SK-N-SH (cell line): Measurements from ENCODE around the gene PZP. TPM values are rescaled to one million over a fixed set of nuclear protein-coding genes. Genes with fewer than 3 reads are reported as not detected.

Experiments used
- CTCF ChIA-PET: fragments of 300-600, 350-600 bp; formaldehyde crosslinking; extraction: SDS; loops from one replicate; lab custom pipeline; 2021; lab: Yijun Ruan, JAX
- POLR2A ChIA-PET: fragments of 350-600 bp; sonication (Branson Sonifier 250); formaldehyde crosslinking; extraction: SDS; loops from one replicate; lab custom pipeline; 2020; ENCODE audit warnings: antibody characterized with exemption, inconsistent platforms; lab: Yijun Ruan, JAX
- DNase-seq: peaks from one replicate; pipeline ENCODE4 v3.0.0; 2012
- H2AFZ ChIP-seq: fragments of 200-600 bp; sonication (generic); 2 replicates; pipeline ENCODE4 v1.8.1; 2016; ENCODE audit warnings: antibody characterized with exemption, mild to moderate bottlenecking, low read depth
- H3F3A ChIP-seq: fragments of 200-600 bp; sonication (generic); replicated peaks from 2 replicates; pipeline ENCODE3; 2016; ENCODE audit warnings: antibody characterized with exemption, mild to moderate bottlenecking; ENCODE audit not compliant: insufficient read depth
- H3K27ac ChIP-seq, 2 experiments: fragments of 200-500 bp in 1 of 2; fragments of 200-600 bp in 1 of 2; sonication (Bioruptor generic) in 1 of 2; sonication (generic), shearing (Covaris generic) in 1 of 2; 2 replicates each; pipeline versions ENCODE4 v1.5.1 to v1.6.1; 2014 to 2016; ENCODE audit warnings: low read depth in 2 of 2, inconsistent platforms in 1 of 2, low read length in 1 of 2, mild to moderate bottlenecking in 1 of 2, mixed read lengths in 1 of 2
- H3K27me3 ChIP-seq: fragments of 200-600 bp; sonication (generic), shearing (Covaris generic); 2 replicates; pipeline ENCODE4 v1.6.1; 2016; ENCODE audit warnings: mixed run types; ENCODE audit not compliant: insufficient read depth
- H3K36me3 ChIP-seq, 2 experiments: fragments of 200-500 bp in 1 of 2; fragments of 200-600 bp in 1 of 2; sonication (Bioruptor generic) in 1 of 2; sonication (generic) in 1 of 2; replicated peaks in 1 of 2; 2 replicates each; pipeline versions ENCODE3 to v1.5.1; 2014 to 2016; ENCODE audit warnings: low read length in 1 of 2, mild to moderate bottlenecking in 1 of 2; ENCODE audit not compliant: insufficient read depth in 2 of 2, control insufficient read depth in 1 of 2
- H3K4me1 ChIP-seq, 2 experiments: fragments of 200-500 bp in 1 of 2; fragments of 200-600 bp in 1 of 2; sonication (Bioruptor generic) in 1 of 2; sonication (generic), shearing (Covaris generic) in 1 of 2; 2 replicates each; pipeline versions ENCODE4 v1.5.1 to v1.6.1; 2014 to 2016; ENCODE audit warnings: low read depth in 1 of 2, low read length in 1 of 2, mixed run types in 1 of 2; ENCODE audit not compliant: insufficient read depth in 2 of 2, control insufficient read depth in 1 of 2
- H3K4me2 ChIP-seq: fragments of 200-600 bp; sonication (generic), shearing (Covaris generic); 2 replicates; pipeline ENCODE4 v1.6.1; 2017; ENCODE audit warnings: mixed run types
- H3K4me3 ChIP-seq, 2 experiments: fragments of 200-500 bp in 1 of 2; fragments of 200-600 bp in 1 of 2; sonication (Bioruptor generic) in 1 of 2; sonication (generic), shearing (Covaris generic) in 1 of 2; 2 replicates each; pipeline versions ENCODE4 v1.5.1 to v1.8.1; 2014 to 2016; ENCODE audit warnings: low read depth in 2 of 2, inconsistent platforms in 1 of 2, low read length in 1 of 2, mild to moderate bottlenecking in 1 of 2, mixed read lengths in 1 of 2, moderate library complexity in 1 of 2
- H3K79me2 ChIP-seq: fragments of 200-600 bp; sonication (generic); 2 replicates; pipeline ENCODE4 v1.8.1; 2017; ENCODE audit warnings: mild to moderate bottlenecking; ENCODE audit not compliant: insufficient read depth
- H3K9ac ChIP-seq: fragments of 200-600 bp; sonication (generic); 2 replicates; pipeline ENCODE4 v1.6.1; 2017; ENCODE audit warnings: mixed run types
- H3K9me2 ChIP-seq: fragments of 200-600 bp; sonication (generic); 2 replicates; pipeline ENCODE4 v1.6.1; 2017; ENCODE audit warnings: mixed run types
- H3K9me3 ChIP-seq: fragments of 200-600 bp; sonication (generic); 2 replicates; pipeline ENCODE4 v1.6.1; 2017; ENCODE audit warnings: mixed run types, mild to moderate bottlenecking, moderate library complexity
- H4K20me1 ChIP-seq: fragments of 200-600 bp; sonication (generic); 2 replicates; pipeline ENCODE4 v1.6.1; 2017; ENCODE audit warnings: mild to moderate bottlenecking, mixed run types; ENCODE audit not compliant: insufficient read depth
- ELF1 ChIP-seq: IDR thresholded peaks from 2 replicates; pipeline ENCODE4 v1.4.0; 2012
- GATA2 ChIP-seq: sonication (generic); formaldehyde crosslinking; IDR thresholded peaks from 2 replicates; pipeline ENCODE4 v1.5.0; 2020; ENCODE audit warnings: mild to moderate bottlenecking, missing genetic modification reagents
- JUND ChIP-seq: IDR thresholded peaks from 2 replicates; pipeline ENCODE4 v1.4.0; 2012
- MXI1 ChIP-seq: IDR thresholded peaks from 2 replicates; pipeline ENCODE4 v1.6.1; 2012; ENCODE audit warnings: mild to moderate bottlenecking, low read depth, low read length, improper control_type of control experiment
- NRF1 ChIP-seq: IDR thresholded peaks from 2 replicates; pipeline ENCODE4 v1.6.1; 2012; ENCODE audit warnings: low read depth, mild to moderate bottlenecking, low read length
- POLR2AphosphoS5 ChIP-seq: IDR thresholded peaks from 2 replicates; pipeline ENCODE4 v1.6.1; 2012; ENCODE audit warnings: low read depth, low read length
- RAD21 ChIP-seq: IDR thresholded peaks from 2 replicates; pipeline ENCODE4 v1.6.1; 2012; ENCODE audit warnings: mild to moderate bottlenecking, low read length
- RCOR1 ChIP-seq: fragments of 150-350 bp; IDR thresholded peaks from 2 replicates; pipeline ENCODE4 v1.6.1; 2017; ENCODE audit warnings: antibody characterized with exemption, low read length
- REST ChIP-seq: IDR thresholded peaks from 2 replicates; pipeline ENCODE4 v1.6.1; 2012; ENCODE audit warnings: mild to moderate bottlenecking, low read depth, low read length, moderate library complexity
- RXRA ChIP-seq: IDR thresholded peaks from 2 replicates; pipeline ENCODE4 v1.4.0; 2012; ENCODE audit warnings: low read depth, mild to moderate bottlenecking, borderline replicate concordance
- SIN3A ChIP-seq: IDR thresholded peaks from 2 replicates; pipeline ENCODE4 v1.6.1; 2012; ENCODE audit warnings: low read depth, mild to moderate bottlenecking, low read length, moderate library complexity, borderline replicate concordance
- SMC3 ChIP-seq: IDR thresholded peaks from 2 replicates; pipeline ENCODE4 v1.6.1; 2012; ENCODE audit warnings: low read depth, low read length, improper control_type of control experiment
- TAF1 ChIP-seq: IDR thresholded peaks from 2 replicates; pipeline ENCODE4 v1.6.1; 2012; ENCODE audit warnings: low read depth, mild to moderate bottlenecking, low read length, moderate library complexity, borderline replicate concordance
- TCF12 ChIP-seq: IDR thresholded peaks from 2 replicates; pipeline ENCODE4 v1.4.0; 2012
- USF2 ChIP-seq: fragments of 150-350 bp; IDR thresholded peaks from 2 replicates; pipeline ENCODE4 v1.6.1; 2017; ENCODE audit warnings: antibody characterized with exemption, low read length, low read depth, borderline replicate concordance
- YY1 ChIP-seq: IDR thresholded peaks from 2 replicates; pipeline ENCODE4 v1.4.0; 2012; ENCODE audit warnings: low read depth, mild to moderate bottlenecking
- WGBS: methylation state at CpG from one replicate; pipeline ENCODE4 v1.1.6; 2017; ENCODE audit warnings: low lambda C conversion rate; 5-methylcytosine and 5-hydroxymethylcytosine counted together
- polyA plus RNA-seq, 3 experiments: library from polyadenylated mRNA; depleted of rRNA; stranded (reverse); fragments of >200 nt; gene quantifications; 2 replicates each; pipeline ENCODE4 v1.2.3, GENCODE V29; 2012

The PZP gene
- polyA plus RNA-seq, 1 of the 3 experiments (the other 2 are of a cell fraction): not detected

GRCh38 chr12:9133216-9133916 lies 74.8 kb downstream of the PZP start:
- H3K27ac ChIP-seq: no peak overlapping the region
- CTCF ChIA-PET: no interaction called here
- TF ChIP-seq RAD21: no peak
- TF ChIP-seq TCF12: peak; percentile 27; the same call in 1 of the 2 replicates
- no peak for TF ChIP-seq SMC3

GRCh38 chr12:9132008-9132535 lies 76.1 kb downstream of the PZP start:
- Histone ChIP-seq H3K79me2 (no peaks in the 10 kb centered on the region), H3K9me2 (no peaks in the 10 kb centered on the region), H3K36me3 (no peaks in the 10 kb centered on the region), H3K9me3 (no peaks in the 10 kb centered on the region), H2AFZ (no peak overlapping the region), H3K4me3 (no peak overlapping the region), H3K4me2 (no peak overlapping the region), H3F3A (no peaks in the 10 kb centered on the region), H3K27ac (no peak overlapping the region), H3K9ac (no peak overlapping the region), H3K27me3 (no peaks in the 10 kb centered on the region), H4K20me1 (no peaks in the 10 kb centered on the region), H3K4me1 (no peaks in the 10 kb centered on the region)
- DNase-seq: no peak
- POLR2A ChIA-PET: no interaction called here
- CTCF ChIA-PET: no interaction called here
- 5% methylated on average over 1 of the region's 1 CpG for WGBS
- TF ChIP-seq NRF1 (no peak), JUND (no peak), SMC3 (no peak), SIN3A (no peak), REST (no peak), TAF1 (no peak), USF2 (no peak), ELF1 (no peak), GATA2 (CRISPR knock-in tag) (no peak), RXRA (no peak), MXI1 (no peak), YY1 (no peak), RCOR1 (no peak), POLR2AphosphoS5 (no peak)

More at GRCh38 chr12:9133216-9133916, 74.8 kb downstream of the PZP start:
- DNase-seq: no peak
- no peaks in the 10 kb centered on the region for H3K27me3 ChIP-seq
- WGBS: 8% methylated on average over 1 of the region's 1 CpG
- H3K79me2 ChIP-seq: no peaks in the 10 kb centered on the region
- H3K9ac ChIP-seq: no peak overlapping the region
- 0 out of 2 replicates have a peak, but pooled peaks cover under 1% of the 10 kb centered on the region for H3K9me2 ChIP-seq
- no peak overlapping the region for H3K4me2 ChIP-seq
- no peaks in the 10 kb centered on the region for H4K20me1 ChIP-seq
- POLR2A ChIA-PET: no interaction called here
- no peaks in the 10 kb centered on the region for H3F3A ChIP-seq
- H3K4me3 ChIP-seq: no peak overlapping the region
- no peaks in the 10 kb centered on the region for H3K9me3 ChIP-seq
- no peak overlapping the region for H2AFZ ChIP-seq
- no peaks in the 10 kb centered on the region for H3K36me3 ChIP-seq
- no peaks in the 10 kb centered on the region for H3K4me1 ChIP-seq
